Measurements from ENCODE around the gene VEGFC.

DNA sequence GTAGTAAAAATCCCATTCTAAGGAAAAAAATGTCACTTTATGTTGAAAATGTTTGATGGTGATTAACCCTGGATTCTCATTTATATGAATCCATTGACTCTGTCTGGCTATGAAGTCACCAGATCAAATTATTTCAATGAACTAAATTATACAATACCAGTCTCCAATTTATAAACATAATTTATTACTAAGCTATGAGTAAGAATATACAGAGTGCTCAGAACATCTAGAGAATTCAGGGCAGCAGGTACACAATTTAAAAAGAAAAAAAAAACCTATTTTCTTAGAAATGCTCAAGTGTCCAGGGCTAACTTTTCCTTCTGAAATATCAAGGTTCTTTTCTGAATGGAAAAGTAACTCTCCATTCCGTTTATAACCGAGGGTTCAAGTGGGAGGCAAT is 48.6 kb downstream of the VEGFC start:
- TF ChIP-seq, protein P1, sequence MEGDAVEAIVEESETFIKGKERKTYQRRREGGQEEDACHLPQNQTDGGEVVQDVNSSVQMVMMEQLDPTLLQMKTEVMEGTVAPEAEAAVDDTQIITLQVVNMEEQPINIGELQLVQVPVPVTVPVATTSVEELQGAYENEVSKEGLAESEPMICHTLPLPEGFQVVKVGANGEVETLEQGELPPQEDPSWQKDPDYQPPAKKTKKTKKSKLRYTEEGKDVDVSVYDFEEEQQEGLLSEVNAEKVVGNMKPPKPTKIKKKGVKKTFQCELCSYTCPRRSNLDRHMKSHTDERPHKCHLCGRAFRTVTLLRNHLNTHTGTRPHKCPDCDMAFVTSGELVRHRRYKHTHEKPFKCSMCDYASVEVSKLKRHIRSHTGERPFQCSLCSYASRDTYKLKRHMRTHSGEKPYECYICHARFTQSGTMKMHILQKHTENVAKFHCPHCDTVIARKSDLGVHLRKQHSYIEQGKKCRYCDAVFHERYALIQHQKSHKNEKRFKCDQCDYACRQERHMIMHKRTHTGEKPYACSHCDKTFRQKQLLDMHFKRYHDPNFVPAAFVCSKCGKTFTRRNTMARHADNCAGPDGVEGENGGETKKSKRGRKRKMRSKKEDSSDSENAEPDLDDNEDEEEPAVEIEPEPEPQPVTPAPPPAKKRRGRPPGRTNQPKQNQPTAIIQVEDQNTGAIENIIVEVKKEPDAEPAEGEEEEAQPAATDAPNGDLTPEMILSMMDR (IDR thresholded peaks at IDR 0.05) = no peak
- TF ChIP-seq POLR2A (IDR thresholded peaks at IDR 0.05) = no peak

Data from Peyer's patch (tissue), 4 donors.